Measurements from ENCODE around the gene ANKH. TPM values are rescaled to one million over a fixed set of nuclear protein-coding genes. Genes with fewer than 3 reads are reported as not detected.

ANKH gene
- total RNA-seq, 1 experiment from 2014 or later, result 65.2 TPM

DNA sequence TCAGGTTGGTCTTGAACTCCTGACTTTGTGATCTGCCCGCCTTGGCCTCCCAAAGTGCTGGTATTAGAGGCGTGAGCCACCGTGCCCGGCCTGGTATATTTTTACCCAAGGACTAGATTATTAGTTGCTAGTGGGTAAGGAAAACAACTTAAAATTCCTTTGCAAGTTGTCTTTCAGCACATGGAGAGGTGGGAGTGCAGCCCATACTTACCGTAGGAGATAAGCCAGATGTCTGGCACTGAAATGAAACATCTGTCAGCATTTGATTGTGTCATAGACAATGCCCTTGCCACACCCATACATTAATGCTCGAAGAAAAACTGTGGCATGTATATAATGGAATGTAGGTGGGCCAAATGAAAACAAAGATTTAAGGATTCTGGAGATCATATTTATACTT, 36.6 kb upstream of the ANKH start:
- no peaks in the 10 kb centered on the region for H4K20me1 ChIP-seq (ENCODE audit: insufficient read depth)
- H3K4me3 ChIP-seq (replicated peaks in 1 of 2; ENCODE audit: low read depth in 1 of 2, low read length in 2 of 2), result no peak overlapping the region
- no peaks in the 10 kb centered on the region for H3K36me3 ChIP-seq (ENCODE audit: control insufficient read depth in 1 of 2, insufficient read depth in 2 of 2, low read length in 2 of 2)
- no peak overlapping the region for H2AFZ ChIP-seq (ENCODE audit: low read depth, low read length, poor library complexity, severe bottlenecking)
- intact Hi-C loops (cut with micrococcal nuclease), result no loop called here
- no peak for DNase-seq (ENCODE audit: low read depth, low spot score)
- no peaks in the 10 kb centered on the region for H3K79me2 ChIP-seq (ENCODE audit: insufficient read depth, low read length)
- no peak overlapping the region for H3K4me2 ChIP-seq (ENCODE audit: low read length)
- no peak for TF ChIP-seq TCF7L2 (IDR thresholded peaks at IDR 0.05; ENCODE audit: borderline replicate concordance, extremely low read depth, insufficient read depth, insufficient read length)
- no peak for TF ChIP-seq POLR2AphosphoS5 (IDR thresholded peaks at IDR 0.05; ENCODE audit: low read depth, low read length)
- no peak for TF ChIP-seq EZH2 (IDR thresholded peaks at IDR 0.05)
- TF ChIP-seq ELF1 (IDR thresholded peaks at IDR 0.05; ENCODE audit: borderline replicate concordance, low read depth), result no peak
- no peak for TF ChIP-seq POLR2A (IDR thresholded peaks at IDR 0.05; ENCODE audit: borderline replicate concordance, extremely low read depth, insufficient read depth, insufficient read length)
- ChIA-PET POLR2A (no interaction called here), CTCF (no interaction called here), RAD21 (ENCODE audit: low non-redundant PET in 1 of 2, low total read pairs in 2 of 2, uncharacterized antibody in 2 of 2, unreplicated experiment in 2 of 2) (no interaction called here)
- no peaks in the 10 kb centered on the region for H3K27me3 ChIP-seq (ENCODE audit: insufficient read depth, low read length)
- H3K9ac ChIP-seq (ENCODE audit: low read length), result no peak overlapping the region
- BruUV-seq (replicated peaks), result no TSS peak
- no peaks in the 10 kb centered on the region for H3K9me2 ChIP-seq (ENCODE audit: insufficient read depth)
- ATAC-seq, result no peak
- H3K27ac ChIP-seq (ENCODE audit: low read depth, low read length), result no peak overlapping the region
- H3K4me1 ChIP-seq (ENCODE audit: control insufficient read depth in 1 of 2, insufficient read depth in 2 of 2, low read length in 2 of 2), result no peaks in the 10 kb centered on the region
- no peaks in the 10 kb centered on the region for H3K9me3 ChIP-seq (ENCODE audit: control insufficient read depth in 1 of 2, insufficient read depth in 1 of 2, low read depth in 1 of 2, low read length in 2 of 2)

DNA sequence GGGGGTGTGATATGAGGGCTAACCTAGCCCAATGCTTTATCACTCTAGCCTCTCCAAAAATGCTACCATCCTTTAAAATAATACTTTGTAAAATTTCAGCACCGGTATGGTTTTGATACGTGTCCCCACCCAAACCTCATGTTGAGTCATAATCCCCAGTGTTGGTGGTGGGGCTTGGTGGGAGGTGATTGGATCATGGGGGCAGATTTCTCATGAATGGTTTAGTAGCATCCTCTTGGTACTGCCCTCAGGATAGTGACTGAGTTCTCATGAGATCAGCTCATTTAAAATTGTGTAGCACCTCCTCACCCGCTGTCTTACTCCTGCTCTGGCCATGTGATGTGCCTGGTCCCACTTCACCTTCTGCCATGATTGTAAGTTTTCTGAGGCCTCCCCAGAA, 35.0 kb upstream of the ANKH start:
- H3K4me3 ChIP-seq (replicated peaks in 1 of 2; ENCODE audit: low read depth in 1 of 2, low read length in 2 of 2), result no peak overlapping the region
- H3K9ac ChIP-seq (ENCODE audit: low read length), result no peak overlapping the region
- BruUV-seq (replicated peaks), result no TSS peak
- no peaks in the 10 kb centered on the region for H3K9me3 ChIP-seq (ENCODE audit: control insufficient read depth in 1 of 2, insufficient read depth in 1 of 2, low read depth in 1 of 2, low read length in 2 of 2)
- no peaks in the 10 kb centered on the region for H4K20me1 ChIP-seq (ENCODE audit: insufficient read depth)
- H3K4me2 ChIP-seq (ENCODE audit: low read length), result no peak overlapping the region
- H2AFZ ChIP-seq (ENCODE audit: low read depth, low read length, poor library complexity, severe bottlenecking), result no peak overlapping the region
- no peak for ATAC-seq
- no peaks in the 10 kb centered on the region for H3K9me2 ChIP-seq (ENCODE audit: insufficient read depth)
- H3K4me1 ChIP-seq (ENCODE audit: control insufficient read depth in 1 of 2, insufficient read depth in 2 of 2, low read length in 2 of 2), result no peaks in the 10 kb centered on the region
- H3K27me3 ChIP-seq (ENCODE audit: insufficient read depth, low read length), result no peaks in the 10 kb centered on the region
- H3K27ac ChIP-seq (ENCODE audit: low read depth, low read length), result no peak overlapping the region
- TF ChIP-seq, protein P1, sequence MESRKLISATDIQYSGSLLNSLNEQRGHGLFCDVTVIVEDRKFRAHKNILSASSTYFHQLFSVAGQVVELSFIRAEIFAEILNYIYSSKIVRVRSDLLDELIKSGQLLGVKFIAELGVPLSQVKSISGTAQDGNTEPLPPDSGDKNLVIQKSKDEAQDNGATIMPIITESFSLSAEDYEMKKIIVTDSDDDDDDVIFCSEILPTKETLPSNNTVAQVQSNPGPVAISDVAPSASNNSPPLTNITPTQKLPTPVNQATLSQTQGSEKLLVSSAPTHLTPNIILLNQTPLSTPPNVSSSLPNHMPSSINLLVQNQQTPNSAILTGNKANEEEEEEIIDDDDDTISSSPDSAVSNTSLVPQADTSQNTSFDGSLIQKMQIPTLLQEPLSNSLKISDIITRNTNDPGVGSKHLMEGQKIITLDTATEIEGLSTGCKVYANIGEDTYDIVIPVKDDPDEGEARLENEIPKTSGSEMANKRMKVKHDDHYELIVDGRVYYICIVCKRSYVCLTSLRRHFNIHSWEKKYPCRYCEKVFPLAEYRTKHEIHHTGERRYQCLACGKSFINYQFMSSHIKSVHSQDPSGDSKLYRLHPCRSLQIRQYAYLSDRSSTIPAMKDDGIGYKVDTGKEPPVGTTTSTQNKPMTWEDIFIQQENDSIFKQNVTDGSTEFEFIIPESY (IDR thresholded peaks at IDR 0.05; ENCODE audit: extremely low read depth, insufficient replicate concordance, low read length), result no peak
- TF ChIP-seq RAD21 (IDR thresholded peaks at IDR 0.05; ENCODE audit: low read depth) (no peak), SP1 (IDR thresholded peaks at IDR 0.05; ENCODE audit: low read depth) (no peak), ELF1 (IDR thresholded peaks at IDR 0.05; ENCODE audit: borderline replicate concordance, low read depth) (no peak), EZH2 (IDR thresholded peaks at IDR 0.05) (no peak), POLR2A (IDR thresholded peaks at IDR 0.05; ENCODE audit: borderline replicate concordance, extremely low read depth, insufficient read depth, insufficient read length) (no peak), JUND (IDR thresholded peaks at IDR 0.05) (no peak), ZFX (IDR thresholded peaks at IDR 0.05) (no peak), EZH2phosphoT487 (IDR thresholded peaks at IDR 0.05; ENCODE audit: borderline replicate concordance) (no peak), CEBPB (IDR thresholded peaks at IDR 0.05; ENCODE audit: low read depth) (no peak), ZNF274 (IDR thresholded peaks at IDR 0.05; ENCODE audit: low read depth, low read length) (no peak)
- TF ChIP-seq, protein P2, sequence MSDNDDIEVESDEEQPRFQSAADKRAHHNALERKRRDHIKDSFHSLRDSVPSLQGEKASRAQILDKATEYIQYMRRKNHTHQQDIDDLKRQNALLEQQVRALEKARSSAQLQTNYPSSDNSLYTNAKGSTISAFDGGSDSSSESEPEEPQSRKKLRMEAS (IDR thresholded peaks at IDR 0.05), result no peak
- TF ChIP-seq, protein P3, sequence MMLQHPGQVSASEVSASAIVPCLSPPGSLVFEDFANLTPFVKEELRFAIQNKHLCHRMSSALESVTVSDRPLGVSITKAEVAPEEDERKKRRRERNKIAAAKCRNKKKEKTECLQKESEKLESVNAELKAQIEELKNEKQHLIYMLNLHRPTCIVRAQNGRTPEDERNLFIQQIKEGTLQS (IDR thresholded peaks at IDR 0.05), result no peak
- TF ChIP-seq, protein P4, sequence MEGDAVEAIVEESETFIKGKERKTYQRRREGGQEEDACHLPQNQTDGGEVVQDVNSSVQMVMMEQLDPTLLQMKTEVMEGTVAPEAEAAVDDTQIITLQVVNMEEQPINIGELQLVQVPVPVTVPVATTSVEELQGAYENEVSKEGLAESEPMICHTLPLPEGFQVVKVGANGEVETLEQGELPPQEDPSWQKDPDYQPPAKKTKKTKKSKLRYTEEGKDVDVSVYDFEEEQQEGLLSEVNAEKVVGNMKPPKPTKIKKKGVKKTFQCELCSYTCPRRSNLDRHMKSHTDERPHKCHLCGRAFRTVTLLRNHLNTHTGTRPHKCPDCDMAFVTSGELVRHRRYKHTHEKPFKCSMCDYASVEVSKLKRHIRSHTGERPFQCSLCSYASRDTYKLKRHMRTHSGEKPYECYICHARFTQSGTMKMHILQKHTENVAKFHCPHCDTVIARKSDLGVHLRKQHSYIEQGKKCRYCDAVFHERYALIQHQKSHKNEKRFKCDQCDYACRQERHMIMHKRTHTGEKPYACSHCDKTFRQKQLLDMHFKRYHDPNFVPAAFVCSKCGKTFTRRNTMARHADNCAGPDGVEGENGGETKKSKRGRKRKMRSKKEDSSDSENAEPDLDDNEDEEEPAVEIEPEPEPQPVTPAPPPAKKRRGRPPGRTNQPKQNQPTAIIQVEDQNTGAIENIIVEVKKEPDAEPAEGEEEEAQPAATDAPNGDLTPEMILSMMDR (IDR thresholded peaks at IDR 0.05 in 2 of 3, conservative IDR thresholded peaks at IDR 0.05 in 1 of 3; ENCODE audit: borderline replicate concordance in 1 of 3, insufficient read depth in 1 of 3, low read depth in 2 of 3, low read length in 2 of 3), result no peak
- ChIA-PET POLR2A (no interaction called here), RAD21 (ENCODE audit: low non-redundant PET in 1 of 2, low total read pairs in 2 of 2, uncharacterized antibody in 2 of 2, unreplicated experiment in 2 of 2) (no interaction called here), CTCF (no interaction called here)
- intact Hi-C loops (cut with micrococcal nuclease), result no loop called here
- no peaks in the 10 kb centered on the region for H3K36me3 ChIP-seq (ENCODE audit: control insufficient read depth in 1 of 2, insufficient read depth in 2 of 2, low read length in 2 of 2)
- no peak for DNase-seq (ENCODE audit: low read depth, low spot score)
- no peaks in the 10 kb centered on the region for H3K79me2 ChIP-seq (ENCODE audit: insufficient read depth, low read length)
